ENCODE results near the gene NPAT. TPM values are rescaled to one million over a fixed set of nuclear protein-coding genes. Genes with fewer than 3 reads are reported as not detected.

NPAT gene
- total RNA-seq, 2 donors from 2014 or later, result 23.3 to 31.0 TPM

GRCh38 chr11:108207683-108208060, 14.8 kb downstream of the NPAT start:
- no peak for ATAC-seq
- no peak overlapping the region for H3K27ac Mint-ChIP-seq
- no peaks in the 10 kb centered on the region for H3K27me3 Mint-ChIP-seq
- H3K4me3 Mint-ChIP-seq, result no peak overlapping the region
- DNase-seq, result no peak
- H3K36me3 Mint-ChIP-seq (ENCODE audit: low read depth), result peaks cover 13% of the 10 kb centered on the region
- H3K9me3 ChIP-seq (ENCODE audit: control insufficient read depth, low read length, poor library complexity, severe bottlenecking), result peaks cover 8% of the 10 kb centered on the region
- peaks cover 33% of the 10 kb centered on the region for H3K4me1 Mint-ChIP-seq

- no peaks in the 10 kb centered on the region for H3K27me3 Mint-ChIP-seq
- no peak overlapping the region for H3K27ac Mint-ChIP-seq
- no peak for ATAC-seq
- no peak overlapping the region for H3K4me3 Mint-ChIP-seq
- H3K9me3 ChIP-seq (ENCODE audit: control insufficient read depth, low read length, poor library complexity, severe bottlenecking), result peaks cover 8% of the 10 kb centered on the region
- H3K4me1 Mint-ChIP-seq, result peaks cover 29% of the 10 kb centered on the region
- H3K36me3 Mint-ChIP-seq (ENCODE audit: low read depth), result peaks cover 11% of the 10 kb centered on the region
- no peak for DNase-seq
Measured at GRCh38 chr11:108206969-108207682, 15.3 kb downstream of the NPAT start.

- Mint-ChIP-seq H3K27me3 (no peaks in the 10 kb centered on the region), H3K4me1 (peaks cover 24% of the 10 kb centered on the region), H3K4me3 (no peak overlapping the region), H3K27ac (no peak overlapping the region), H3K36me3 (ENCODE audit: low read depth) (peaks cover 11% of the 10 kb centered on the region)
- ATAC-seq, result no peak
- peaks cover 8% of the 10 kb centered on the region for H3K9me3 ChIP-seq (ENCODE audit: control insufficient read depth, low read length, poor library complexity, severe bottlenecking)
- DNase-seq, result no peak
Measured at GRCh38 chr11:108206171-108206570, 16.3 kb downstream of the NPAT start.

GRCh38 chr11:108204929-108205499, 17.4 kb downstream of the NPAT start:
- DNase-seq (no peak), ATAC-seq (no peak)
- H3K9me3 ChIP-seq (ENCODE audit: control insufficient read depth, low read length, poor library complexity, severe bottlenecking), result peaks cover 8% of the 10 kb centered on the region
- Mint-ChIP-seq H3K27ac (no peak overlapping the region), H3K27me3 (no peaks in the 10 kb centered on the region), H3K36me3 (ENCODE audit: low read depth) (peaks cover 7% of the 10 kb centered on the region), H3K4me3 (no peak overlapping the region), H3K4me1 (peaks cover 30% of the 10 kb centered on the region)

- peaks cover 8% of the 10 kb centered on the region for H3K9me3 ChIP-seq (ENCODE audit: control insufficient read depth, low read length, poor library complexity, severe bottlenecking)
- Mint-ChIP-seq H3K36me3 (ENCODE audit: low read depth) (peaks cover 7% of the 10 kb centered on the region), H3K27ac (no peak overlapping the region), H3K27me3 (no peaks in the 10 kb centered on the region), H3K4me1 (peaks cover 30% of the 10 kb centered on the region), H3K4me3 (no peak overlapping the region)
- no peak for ATAC-seq
- no peak for DNase-seq
Measured at GRCh38 chr11:108204376-108204775, 18.1 kb downstream of the NPAT start.

GRCh38 chr11:108203075-108203474, 19.4 kb downstream of the NPAT start:
- DNase-seq, result no peak
- Mint-ChIP-seq H3K4me1 (peaks cover 28% of the 10 kb centered on the region), H3K36me3 (ENCODE audit: low read depth) (peaks cover 5% of the 10 kb centered on the region), H3K27me3 (no peaks in the 10 kb centered on the region), H3K4me3 (no peak overlapping the region), H3K27ac (no peak overlapping the region)
- H3K9me3 ChIP-seq (ENCODE audit: control insufficient read depth, low read length, poor library complexity, severe bottlenecking), result peaks cover 8% of the 10 kb centered on the region
- ATAC-seq, result no peak

- H3K4me1 Mint-ChIP-seq, result peaks cover 29% of the 10 kb centered on the region
- ATAC-seq (peak; percentile 88), DNase-seq (no peak)
- H3K27me3 Mint-ChIP-seq, result no peaks in the 10 kb centered on the region
- H3K27ac Mint-ChIP-seq, result peak overlapping the region; percentile 84
- H3K4me3 Mint-ChIP-seq, result no peak overlapping the region
- no peaks in the 10 kb centered on the region for H3K9me3 ChIP-seq (ENCODE audit: control insufficient read depth, low read length, poor library complexity, severe bottlenecking)
- H3K36me3 Mint-ChIP-seq (ENCODE audit: low read depth), result peaks cover 2% of the 10 kb centered on the region
Measured at GRCh38 chr11:108199446-108200321, 22.8 kb downstream of the NPAT start.

GRCh38 chr11:108198833-108199232, 23.6 kb downstream of the NPAT start:
- H3K36me3 Mint-ChIP-seq (ENCODE audit: low read depth), result peaks cover 2% of the 10 kb centered on the region
- H3K27me3 Mint-ChIP-seq, result no peaks in the 10 kb centered on the region
- DNase-seq, result no peak
- H3K27ac Mint-ChIP-seq, result peak overlapping the region; percentile 84
- no peaks in the 10 kb centered on the region for H3K9me3 ChIP-seq (ENCODE audit: control insufficient read depth, low read length, poor library complexity, severe bottlenecking)
- peak overlapping the region; percentile 37 for H3K4me3 Mint-ChIP-seq
- ATAC-seq, result no peak
- H3K4me1 Mint-ChIP-seq, result peaks cover 26% of the 10 kb centered on the region

GRCh38 chr11:108197351-108197750, 25.1 kb downstream of the NPAT start:
- H3K27ac Mint-ChIP-seq, result peak overlapping the region; percentile 84
- H3K27me3 Mint-ChIP-seq, result no peaks in the 10 kb centered on the region
- H3K4me3 Mint-ChIP-seq, result no peak overlapping the region
- no peak for ATAC-seq
- no peaks in the 10 kb centered on the region for H3K9me3 ChIP-seq (ENCODE audit: control insufficient read depth, low read length, poor library complexity, severe bottlenecking)
- H3K4me1 Mint-ChIP-seq, result peaks cover 21% of the 10 kb centered on the region
- peaks cover 2% of the 10 kb centered on the region for H3K36me3 Mint-ChIP-seq (ENCODE audit: low read depth)
- DNase-seq, result no peak

- Mint-ChIP-seq H3K4me1 (peaks cover 21% of the 10 kb centered on the region), H3K4me3 (no peak overlapping the region), H3K27me3 (no peaks in the 10 kb centered on the region), H3K36me3 (ENCODE audit: low read depth) (peaks cover 2% of the 10 kb centered on the region), H3K27ac (peak overlapping the region; percentile 84)
- DNase-seq (no peak), ATAC-seq (no peak)
- no peaks in the 10 kb centered on the region for H3K9me3 ChIP-seq (ENCODE audit: control insufficient read depth, low read length, poor library complexity, severe bottlenecking)
Measured at GRCh38 chr11:108196901-108197300, 25.5 kb downstream of the NPAT start.

GRCh38 chr11:108193725-108194124, 28.7 kb downstream of the NPAT start:
- peaks cover 8% of the 10 kb centered on the region for H3K4me1 Mint-ChIP-seq
- peak overlapping the region; percentile 67 for H3K27ac Mint-ChIP-seq
- H3K27me3 Mint-ChIP-seq, result no peaks in the 10 kb centered on the region
- DNase-seq, result no peak
- peaks cover under 1% of the 10 kb centered on the region for H3K36me3 Mint-ChIP-seq (ENCODE audit: low read depth)
- H3K9me3 ChIP-seq (ENCODE audit: control insufficient read depth, low read length, poor library complexity, severe bottlenecking), result no peaks in the 10 kb centered on the region
- ATAC-seq, result no peak
- H3K4me3 Mint-ChIP-seq, result no peak overlapping the region

- no peak overlapping the region for H3K27ac Mint-ChIP-seq
- H3K36me3 Mint-ChIP-seq (ENCODE audit: low read depth), result peaks cover 9% of the 10 kb centered on the region
- peaks cover 15% of the 10 kb centered on the region for H3K4me1 Mint-ChIP-seq
- no peak overlapping the region for H3K4me3 Mint-ChIP-seq
- ATAC-seq, result no peak
- no peaks in the 10 kb centered on the region for H3K9me3 ChIP-seq (ENCODE audit: control insufficient read depth, low read length, poor library complexity, severe bottlenecking)
- no peak for DNase-seq
- no peaks in the 10 kb centered on the region for H3K27me3 Mint-ChIP-seq
Measured at GRCh38 chr11:108177570-108177969, 44.9 kb downstream of the NPAT start.

- H3K9me3 ChIP-seq (ENCODE audit: control insufficient read depth, low read length, poor library complexity, severe bottlenecking), result no peaks in the 10 kb centered on the region
- Mint-ChIP-seq H3K4me3 (peak overlapping the region; percentile 82), H3K27me3 (no peaks in the 10 kb centered on the region), H3K4me1 (peaks cover 25% of the 10 kb centered on the region), H3K36me3 (ENCODE audit: low read depth) (peaks cover 13% of the 10 kb centered on the region), H3K27ac (peak overlapping the region; percentile 97)
- no peak for DNase-seq
- ATAC-seq, result no peak
Measured at GRCh38 chr11:108170184-108170583, 52.3 kb downstream of the NPAT start.
